ENCODE results near the gene TEKT5. TPM values are rescaled to one million over a fixed set of nuclear protein-coding genes. Genes with fewer than 3 reads are reported as not detected.
"Not testable (repeated sequence)": the region's sequence is repeated elsewhere in the genome, so short reads cannot be mapped to it uniquely, and the experiment has no call there.

The TEKT5 gene
- total RNA-seq, 1 donor from 2014 or later = 0.59 TPM

GRCh38 chr16:10684511-10685151, 10.1 kb downstream of the TEKT5 start:
- DNase-seq = no peak

DNA sequence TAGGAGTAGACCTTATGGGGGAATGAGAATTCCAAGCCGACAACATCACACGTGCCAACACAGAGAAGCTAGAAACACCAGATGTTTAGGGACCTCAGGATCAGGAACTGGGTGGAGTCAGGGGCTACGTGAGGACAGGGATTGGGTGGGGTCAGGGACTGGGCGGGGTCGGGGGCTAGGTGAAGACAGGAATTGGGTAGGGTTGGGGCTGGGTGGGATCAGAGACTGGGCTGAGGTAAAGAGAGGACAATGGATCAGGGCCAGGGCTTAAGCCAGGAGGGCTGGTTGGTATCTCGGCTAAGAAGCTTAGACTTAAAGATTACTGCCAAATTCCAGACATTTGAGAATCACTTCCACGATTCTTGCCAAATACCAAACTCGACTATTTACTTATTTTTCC, 11.6 kb downstream of the TEKT5 start:
- no peak for DNase-seq

- DNase-seq = no peak
Observed at GRCh38 chr16:10682604-10683003, 12.1 kb downstream of the TEKT5 start.

- no peak for DNase-seq
Observed at GRCh38 chr16:10681310-10682308, 13.1 kb downstream of the TEKT5 start.

DNA sequence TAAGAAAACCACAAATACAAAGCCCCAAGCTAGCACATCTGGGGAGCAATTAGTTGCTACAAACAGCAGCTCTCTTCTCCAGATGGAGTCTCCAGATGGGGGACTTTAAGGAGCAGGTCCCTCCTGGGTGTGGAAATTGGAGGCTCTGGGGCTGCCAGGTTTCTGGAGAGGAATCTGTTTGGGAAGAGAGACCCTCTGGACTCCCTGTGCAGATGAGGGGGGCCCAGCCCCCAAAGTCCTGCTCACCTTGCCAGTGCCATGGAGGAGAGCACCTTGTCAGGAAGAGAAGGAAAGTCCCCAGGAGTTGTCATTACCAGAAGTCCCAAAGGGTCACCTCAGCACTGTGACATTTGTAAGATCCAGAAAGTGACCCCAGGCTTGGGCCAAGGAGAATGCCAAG, 14.8 kb downstream of the TEKT5 start:
- DNase-seq = no peak

GRCh38 chr16:10679441-10679840, 15.3 kb downstream of the TEKT5 start:
- DNase-seq = not testable (repeated sequence)

GRCh38 chr16:10678655-10679054, 16.1 kb downstream of the TEKT5 start:
- DNase-seq = no peak

DNA sequence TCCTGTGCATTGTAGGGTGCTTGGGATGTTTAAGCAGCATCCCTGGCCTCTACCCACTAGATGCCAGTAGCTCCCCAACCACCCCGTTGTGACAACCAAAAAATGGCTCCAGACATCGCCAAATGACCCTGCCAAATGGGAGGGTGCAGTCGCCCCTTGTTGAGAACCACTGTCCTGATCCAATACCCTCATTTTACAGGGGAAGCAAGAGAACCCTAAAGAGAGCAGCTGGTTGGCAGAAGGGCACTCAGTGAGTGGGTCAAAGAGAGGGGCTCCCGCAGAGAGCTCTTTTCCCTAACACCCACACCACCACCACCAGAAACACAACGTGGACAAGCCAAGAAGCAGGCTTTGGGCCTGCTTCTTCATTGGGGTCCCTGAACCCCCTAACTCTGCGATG, 18.4 kb downstream of the TEKT5 start:
- DNase-seq = no peak

DNA sequence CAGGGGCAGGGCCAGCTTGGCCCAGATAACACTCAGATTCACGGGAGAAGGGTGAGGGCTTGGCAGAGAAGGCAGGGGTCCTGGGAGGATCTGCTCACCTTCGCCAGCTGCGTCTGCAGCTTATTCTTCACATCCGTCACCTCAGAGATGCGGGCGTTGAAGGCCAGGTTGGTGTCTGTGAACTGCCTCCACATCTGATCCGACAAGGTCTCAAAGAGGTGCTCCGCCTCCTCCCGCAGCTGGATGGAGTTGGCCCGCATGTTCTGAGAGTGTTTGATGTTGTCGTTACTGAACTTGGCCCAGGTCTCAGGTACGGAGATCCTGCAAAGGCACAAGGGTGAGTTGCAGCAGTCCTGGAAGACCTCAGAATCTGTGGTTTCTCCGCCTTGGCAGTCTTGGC, 18.9 kb downstream of the TEKT5 start:
- DNase-seq = no peak

- DNase-seq = no peak
Observed at GRCh38 chr16:10675216-10675615, 19.5 kb downstream of the TEKT5 start.

DNA sequence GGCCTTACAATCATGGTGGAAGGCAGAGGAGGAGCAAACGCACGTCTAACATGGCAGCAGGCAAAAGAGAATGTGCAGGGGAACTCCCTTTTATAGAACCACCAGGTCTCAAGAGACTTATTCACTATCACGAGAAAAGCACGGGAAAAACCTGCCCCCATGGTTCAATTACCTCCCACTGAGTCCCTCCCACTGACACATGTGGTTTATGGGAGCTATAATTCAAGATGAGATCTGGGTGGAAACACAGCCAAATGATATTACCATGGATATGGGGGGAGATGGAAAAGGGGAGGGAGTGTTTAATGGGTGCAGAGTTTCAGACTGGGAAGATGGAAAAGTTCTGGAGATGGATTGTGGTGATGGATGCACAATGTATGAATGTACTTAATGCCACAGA, 23.0 kb downstream of the TEKT5 start:
- no peak for DNase-seq

DNA sequence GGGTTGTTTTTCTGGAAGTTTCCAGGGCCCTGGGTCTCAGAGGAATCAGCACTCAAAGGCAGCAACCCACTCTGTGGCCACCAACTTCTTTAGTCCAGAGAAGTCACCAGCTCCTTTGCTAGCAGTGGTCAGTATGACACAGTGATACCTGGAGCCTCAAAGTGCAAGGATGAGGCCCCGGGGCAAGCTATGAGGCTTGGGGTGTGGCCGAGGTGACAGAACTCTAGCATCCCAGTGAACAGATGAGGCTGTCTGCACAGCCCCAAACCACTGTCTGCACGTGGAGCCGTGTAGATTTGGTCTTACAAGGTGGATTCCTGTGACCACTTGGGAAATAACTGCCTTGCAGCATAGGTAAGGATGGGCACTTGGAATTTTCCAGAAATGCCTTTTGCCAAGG, 24.9 kb downstream of the TEKT5 start:
- DNase-seq = no peak

- no peak for DNase-seq
Observed at GRCh38 chr16:10668322-10669045, 26.2 kb downstream of the TEKT5 start.

GRCh38 chr16:10667239-10667638, 27.5 kb downstream of the TEKT5 start:
- DNase-seq = no peak

DNA sequence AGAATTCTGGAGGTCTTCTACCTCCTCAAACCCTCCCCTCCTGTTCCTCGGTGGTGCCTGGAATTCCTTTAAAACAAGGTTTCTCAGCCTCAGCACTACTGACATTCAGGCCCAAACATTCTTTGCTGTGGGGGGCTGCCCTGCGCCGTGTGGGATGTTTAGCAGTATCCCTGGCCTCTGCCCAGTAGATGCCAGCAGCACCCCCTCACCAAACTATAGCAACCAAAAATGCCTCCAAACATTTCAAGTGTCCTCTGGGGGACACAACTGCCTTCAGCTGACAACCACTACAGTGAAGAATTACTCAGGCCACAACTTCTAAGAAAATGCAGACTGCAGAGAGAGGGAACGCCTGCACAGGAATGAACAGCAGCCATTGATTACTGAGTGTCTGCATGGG, 28.4 kb downstream of the TEKT5 start:
- no peak for DNase-seq

GRCh38 chr16:10665166-10665565, 29.6 kb downstream of the TEKT5 start:
- DNase-seq = no peak

GRCh38 chr16:10664720-10665126, 30.0 kb downstream of the TEKT5 start:
- DNase-seq = no peak

- DNase-seq = no peak
Observed at GRCh38 chr16:10663744-10664143, 31.0 kb downstream of the TEKT5 start.

DNA sequence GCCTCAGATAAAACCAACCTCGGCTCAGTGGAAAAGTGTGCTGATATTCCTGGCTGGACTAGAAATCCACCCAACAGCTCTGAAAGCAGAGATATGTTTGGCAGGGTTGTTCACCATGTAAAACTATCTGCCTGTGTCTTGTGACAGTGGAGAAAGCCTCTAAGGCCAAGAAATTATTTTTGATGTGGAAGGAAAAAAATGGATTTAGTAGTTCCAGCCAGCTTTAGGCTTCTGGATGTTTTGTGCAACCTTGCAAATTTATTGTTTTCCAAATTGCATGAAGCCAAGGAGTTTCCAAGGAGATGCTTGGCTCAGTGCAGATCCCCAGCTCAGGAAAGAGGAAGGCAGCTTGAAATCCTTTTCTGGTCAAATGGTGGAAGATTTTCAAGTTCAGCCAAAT, 31.6 kb downstream of the TEKT5 start:
- DNase-seq = peak; percentile 47

- no peak for DNase-seq
Observed at GRCh38 chr16:10662212-10662611, 32.5 kb downstream of the TEKT5 start.

DNA sequence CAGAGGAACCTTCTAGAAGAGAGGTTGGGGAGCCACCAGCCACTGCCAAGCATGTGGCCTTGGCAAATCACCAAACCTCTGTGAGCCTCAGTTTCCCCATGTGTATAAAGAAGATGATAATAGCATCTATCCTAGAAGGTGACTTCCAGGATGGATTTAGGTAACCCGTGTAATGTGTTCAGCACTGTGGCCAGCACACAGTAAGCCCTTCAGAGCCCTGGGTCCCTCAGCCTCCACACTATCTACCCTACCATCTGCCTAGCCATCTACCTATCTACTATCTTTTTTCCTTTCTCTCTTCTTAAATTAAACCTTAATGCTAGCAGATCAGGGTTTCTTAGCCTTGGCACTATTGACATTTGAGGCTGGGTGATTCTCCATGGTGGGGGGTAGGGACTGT, 33.0 kb downstream of the TEKT5 start:
- no peak for DNase-seq

DNA sequence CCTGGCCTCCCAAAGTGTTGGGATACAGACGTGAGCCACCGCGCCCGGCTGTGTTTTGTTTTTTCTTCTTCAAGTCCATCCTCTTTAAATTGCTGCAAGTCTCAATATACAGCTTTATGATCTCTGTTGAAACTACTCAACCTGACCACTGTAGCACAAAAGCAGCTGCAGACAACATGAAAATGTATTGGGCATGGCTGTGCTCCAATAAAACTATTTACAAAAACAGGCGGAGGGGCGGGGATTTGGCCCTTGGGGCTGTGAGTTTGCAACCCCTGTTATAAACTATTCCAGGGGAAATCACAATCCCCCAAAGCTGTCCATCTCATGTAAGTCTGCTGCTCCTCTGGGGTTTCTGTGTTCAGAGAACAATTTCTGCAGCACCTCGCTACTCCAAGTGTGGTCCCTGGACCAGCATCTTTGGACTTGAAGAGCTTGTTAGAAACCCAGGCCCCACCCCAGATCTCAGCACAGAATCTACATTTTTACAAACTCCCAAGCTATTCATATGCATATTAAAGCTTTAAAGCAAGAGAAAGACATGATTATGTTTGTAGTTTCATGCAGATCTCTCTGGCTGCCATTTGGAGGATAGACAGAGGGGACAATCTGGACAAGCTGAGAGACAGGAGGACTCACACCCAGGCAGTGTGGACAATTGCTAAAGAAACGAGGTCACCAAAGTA, 33.6 kb downstream of the TEKT5 start:
- no peak for DNase-seq

Data from skin of body (tissue), 2 donors.